Caco-2 (cell line): ENCODE results near the gene UBL4B. TPM values are rescaled to one million over a fixed set of nuclear protein-coding genes. Genes with fewer than 3 reads are reported as not detected.

Experiments used
- BruUV-seq: library from RNA; stranded (reverse); fragments of 400-500 nt; replicated peaks from 2 replicates; lab custom pipeline; 2021; lab: Mats Ljungman, UMichigan
- CTCF ChIA-PET: fragments of 300-600 bp; sonication (Branson Sonifier 250); formaldehyde crosslinking; loops from one replicate; lab custom pipeline; 2022; ENCODE audit warnings: antibody characterized with exemption; lab: Charles Lee
- POLR2A ChIA-PET: fragments of 300-600 bp; sonication (Branson Sonifier 250); formaldehyde crosslinking; loops from one replicate; lab custom pipeline; 2022; ENCODE audit warnings: antibody characterized with exemption; lab: Charles Lee
- DNase-seq, 2 experiments: peaks; one replicate each; pipeline versions ENCODE4 v3.0.0 to v3.0.0-alpha.2; 2020 to 2022
- H3K27me3 ChIP-seq: replicated peaks from 2 replicates; pipeline ENCODE4 v1.6.0; 2011; ENCODE audit warnings: low read length; ENCODE audit not compliant: control insufficient read depth, insufficient read depth
- H3K36me3 ChIP-seq: 2 replicates; pipeline ENCODE4 v1.5.1; 2011; ENCODE audit warnings: low read length; ENCODE audit not compliant: control insufficient read depth, insufficient read depth
- H3K4me1 ChIP-seq: fragments of 250-450 bp; sonication (Bioruptor Pico); 2 replicates; pipeline ENCODE4 v1.5.1; 2020; ENCODE audit warnings: mild to moderate bottlenecking
- H3K4me3 ChIP-seq: 2 replicates; pipeline ENCODE4 v1.5.1; 2011; ENCODE audit warnings: low read depth, mild to moderate bottlenecking, control low read depth, low read length
- H3K9me3 ChIP-seq: fragments of 250-450 bp; sonication (Bioruptor Pico); 2 replicates; pipeline ENCODE4 v1.5.1; 2020; ENCODE audit warnings: mild to moderate bottlenecking, moderate library complexity
- H3K27ac Mint-ChIP-seq: one replicate; pipeline ENCODE4 v1.8.0; 2022; ENCODE audit warnings: mixed read lengths; ENCODE audit not compliant: unreplicated experiment
- H3K27me3 Mint-ChIP-seq: one replicate; pipeline ENCODE4 v1.8.0; 2022; ENCODE audit warnings: mixed read lengths; ENCODE audit not compliant: insufficient read depth, unreplicated experiment
- H3K36me3 Mint-ChIP-seq: one replicate; pipeline ENCODE4 v1.8.0; 2022; ENCODE audit warnings: mild to moderate bottlenecking, mixed read lengths; ENCODE audit not compliant: insufficient read depth, unreplicated experiment
- H3K4me1 Mint-ChIP-seq: one replicate; pipeline ENCODE4 v1.8.0; 2022; ENCODE audit warnings: low read depth, mixed read lengths; ENCODE audit not compliant: unreplicated experiment
- H3K4me3 Mint-ChIP-seq: one replicate; pipeline ENCODE4 v1.8.0; 2022; ENCODE audit warnings: mild to moderate bottlenecking, moderate library complexity, mixed read lengths; ENCODE audit not compliant: unreplicated experiment
- H3K9me3 Mint-ChIP-seq: one replicate; pipeline ENCODE4 v1.8.0; 2022; ENCODE audit warnings: mixed read lengths; ENCODE audit not compliant: unreplicated experiment
- intact Hi-C: fragments of 100-400 bp; cut with micrococcal nuclease; formaldehyde crosslinking; loops from one replicate; pipeline ENCODE4 v1.10.0; 2022; ENCODE audit not compliant: unreplicated experiment
- total RNA-seq: library from RNA; stranded (reverse); gene quantifications from 2 replicates; pipeline ENCODE4 v1.2.3, GENCODE V29; 2022
- TF ChIP-seq, protein P1 (sequence below), 2 experiments: fragments of 200-600 bp in 1 of 2; IDR thresholded peaks; 1 replicate in 1 of 2; 2 replicates in 1 of 2; pipeline versions ENCODE4 v1.5.1 to v1.8.0; 2011 to 2022; ENCODE audit warnings: antibody characterized with exemption in 1 of 2, control low read depth in 1 of 2, inconsistent platforms in 1 of 2, low read depth in 1 of 2, low read length in 1 of 2, mild to moderate bottlenecking in 1 of 2, moderate library complexity in 1 of 2; ENCODE audit not compliant: insufficient read depth in 1 of 2, severe bottlenecking in 1 of 2, unreplicated experiment in 1 of 2

UBL4B gene
- total RNA-seq, 1 experiment from 2014 or later: not detected

DNA sequence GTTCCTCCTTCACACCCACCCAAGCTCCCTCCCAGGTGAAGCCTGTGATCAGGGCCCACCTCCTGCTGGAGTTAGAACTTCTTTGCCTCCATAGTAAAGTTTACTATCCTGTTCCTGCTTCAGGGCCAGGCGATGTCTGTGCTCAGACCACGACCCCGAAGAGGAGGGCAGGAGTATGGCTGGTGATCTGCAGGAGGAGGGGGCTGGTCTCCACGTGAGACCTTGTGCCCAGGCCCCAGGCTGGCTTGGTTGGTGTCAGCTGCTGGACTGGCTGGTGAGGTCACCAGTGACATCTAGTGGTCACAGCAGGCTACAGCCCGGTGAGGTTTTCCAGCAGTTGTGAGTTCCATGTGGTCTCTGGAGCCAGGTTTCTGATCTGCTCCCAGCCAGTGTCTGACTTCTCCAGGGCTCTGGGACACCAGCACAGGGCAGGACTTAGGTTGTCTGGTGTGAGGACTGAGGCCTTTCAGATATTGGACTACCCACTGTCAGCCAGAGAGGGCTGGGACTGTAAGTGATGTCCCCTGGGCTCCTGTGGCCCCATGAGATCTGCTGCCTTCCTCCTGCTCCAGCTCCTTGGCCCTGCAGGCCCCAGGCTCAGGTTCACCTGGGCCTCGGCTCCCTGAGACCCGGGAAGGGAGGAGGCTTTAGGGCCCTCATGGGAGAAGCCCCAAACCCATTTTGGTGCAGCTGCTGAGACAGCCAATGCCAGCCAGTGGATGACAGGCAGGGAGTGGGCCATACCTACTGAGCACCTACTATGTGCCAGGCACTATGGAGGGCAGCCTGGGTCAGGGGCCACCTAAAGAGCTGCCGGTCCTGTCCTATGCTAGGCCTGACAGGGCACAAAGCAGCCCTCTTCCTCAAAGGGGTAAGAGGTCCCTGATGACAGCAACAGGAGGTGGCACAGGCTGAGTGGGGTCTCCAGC is 6.0 kb upstream of the UBL4B start:
- no peaks in the 10 kb centered on the region for H3K9me3 ChIP-seq
- peaks cover 8% of the 10 kb centered on the region for H3K27me3 Mint-ChIP-seq
- intact Hi-C loops: loop anchor here (1.0 kb wide), 3 partner anchors 18 to 77 kb away; no protein-coding TSS in a partner anchor
- H3K4me1 Mint-ChIP-seq: no peaks in the 10 kb centered on the region
- no peak overlapping the region for H3K4me3 ChIP-seq
- TF ChIP-seq, protein P1, sequence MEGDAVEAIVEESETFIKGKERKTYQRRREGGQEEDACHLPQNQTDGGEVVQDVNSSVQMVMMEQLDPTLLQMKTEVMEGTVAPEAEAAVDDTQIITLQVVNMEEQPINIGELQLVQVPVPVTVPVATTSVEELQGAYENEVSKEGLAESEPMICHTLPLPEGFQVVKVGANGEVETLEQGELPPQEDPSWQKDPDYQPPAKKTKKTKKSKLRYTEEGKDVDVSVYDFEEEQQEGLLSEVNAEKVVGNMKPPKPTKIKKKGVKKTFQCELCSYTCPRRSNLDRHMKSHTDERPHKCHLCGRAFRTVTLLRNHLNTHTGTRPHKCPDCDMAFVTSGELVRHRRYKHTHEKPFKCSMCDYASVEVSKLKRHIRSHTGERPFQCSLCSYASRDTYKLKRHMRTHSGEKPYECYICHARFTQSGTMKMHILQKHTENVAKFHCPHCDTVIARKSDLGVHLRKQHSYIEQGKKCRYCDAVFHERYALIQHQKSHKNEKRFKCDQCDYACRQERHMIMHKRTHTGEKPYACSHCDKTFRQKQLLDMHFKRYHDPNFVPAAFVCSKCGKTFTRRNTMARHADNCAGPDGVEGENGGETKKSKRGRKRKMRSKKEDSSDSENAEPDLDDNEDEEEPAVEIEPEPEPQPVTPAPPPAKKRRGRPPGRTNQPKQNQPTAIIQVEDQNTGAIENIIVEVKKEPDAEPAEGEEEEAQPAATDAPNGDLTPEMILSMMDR (IDR thresholded peaks at IDR 0.05; ENCODE audit: insufficient read depth in 1 of 2, low read depth in 1 of 2, low read length in 1 of 2, severe bottlenecking in 1 of 2, unreplicated experiment in 1 of 2): peak; percentile 70 to 81
- no peaks in the 10 kb centered on the region for H3K9me3 Mint-ChIP-seq
- no TSS peak for BruUV-seq
- H3K4me1 ChIP-seq: no peaks in the 10 kb centered on the region
- peak; percentile 68 to 70 for DNase-seq
- H3K27me3 ChIP-seq: no peaks in the 10 kb centered on the region
- H3K36me3 ChIP-seq: no peaks in the 10 kb centered on the region
- no peak overlapping the region for H3K27ac Mint-ChIP-seq
- ChIA-PET CTCF (interaction anchor here (0.7 to 4.5 kb wide), 7 partner anchors 10 to 1311 kb away, joined by 3 to 55 read pairs (median 4); no protein-coding TSS in a partner anchor), POLR2A (no interaction called here)
- H3K4me3 Mint-ChIP-seq: no peak overlapping the region
- no peaks in the 10 kb centered on the region for H3K36me3 Mint-ChIP-seq

DNA sequence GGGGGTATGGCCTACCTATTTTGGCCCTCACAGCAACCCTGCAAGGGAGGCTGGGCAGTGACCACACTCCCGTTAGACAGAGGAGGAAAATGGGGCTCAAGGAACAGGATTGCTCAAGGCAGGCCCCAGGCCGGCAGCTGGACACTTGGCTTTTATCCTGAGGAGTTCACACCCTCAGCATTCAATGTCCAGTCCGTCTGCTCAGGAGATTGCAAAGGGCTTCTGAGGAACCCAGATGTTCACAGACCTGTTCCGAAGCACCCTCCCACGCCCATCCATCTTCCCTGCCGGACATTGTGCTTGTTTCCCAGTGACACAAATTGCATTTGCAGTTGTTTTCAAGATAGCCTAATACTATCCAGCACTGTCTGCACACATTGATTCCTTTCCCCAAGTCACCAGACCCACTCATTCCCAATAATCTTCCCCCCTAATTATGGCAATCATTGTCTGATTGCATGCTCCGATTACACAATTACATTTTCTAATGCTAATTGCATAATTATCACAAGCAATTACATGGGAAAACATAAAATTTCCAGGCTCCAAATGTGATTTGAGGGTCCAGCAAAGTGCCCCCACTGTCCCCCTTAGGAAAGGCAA is 4.3 kb upstream of the UBL4B start:
- TF ChIP-seq, protein P1 (IDR thresholded peaks at IDR 0.05; ENCODE audit: insufficient read depth in 1 of 2, low read depth in 1 of 2, low read length in 1 of 2, severe bottlenecking in 1 of 2, unreplicated experiment in 1 of 2): no peak
- intact Hi-C loops: no loop called here
- Mint-ChIP-seq H3K27ac (no peak overlapping the region), H3K36me3 (no peaks in the 10 kb centered on the region), H3K4me3 (no peak overlapping the region), H3K9me3 (no peaks in the 10 kb centered on the region), H3K4me1 (no peaks in the 10 kb centered on the region), H3K27me3 (peaks cover 8% of the 10 kb centered on the region)
- Histone ChIP-seq H3K4me3 (no peak overlapping the region), H3K27me3 (no peaks in the 10 kb centered on the region), H3K4me1 (no peaks in the 10 kb centered on the region), H3K9me3 (no peaks in the 10 kb centered on the region), H3K36me3 (no peaks in the 10 kb centered on the region)
- CTCF ChIA-PET: no interaction called here
- POLR2A ChIA-PET: no interaction called here
- no TSS peak for BruUV-seq
- DNase-seq: no peak

DNA sequence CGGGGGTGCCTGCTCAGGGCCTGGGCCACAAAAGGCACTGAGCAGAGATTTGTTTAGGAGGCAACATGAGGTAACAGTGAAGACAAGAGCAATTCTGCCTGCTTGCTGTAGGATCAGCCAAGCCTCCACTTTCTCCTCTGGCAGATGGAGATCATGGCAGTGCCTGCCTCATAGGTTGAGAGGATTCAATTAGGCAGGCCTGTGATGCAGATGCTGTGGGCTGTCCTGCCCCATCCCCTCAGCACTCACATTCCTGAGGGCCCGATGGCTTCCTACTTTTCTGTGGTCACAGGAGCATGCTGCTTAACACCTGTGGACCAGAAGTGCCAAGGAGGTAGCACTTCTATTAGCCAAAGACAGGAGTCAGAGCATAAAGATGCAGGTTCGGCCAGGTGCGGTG is 1.2 kb upstream of the UBL4B start:
- ChIA-PET POLR2A (no interaction called here), CTCF (no interaction called here)
- BruUV-seq: no TSS peak
- Histone ChIP-seq H3K9me3 (no peaks in the 10 kb centered on the region), H3K4me1 (no peaks in the 10 kb centered on the region), H3K36me3 (no peaks in the 10 kb centered on the region), H3K27me3 (no peaks in the 10 kb centered on the region), H3K4me3 (no peak overlapping the region)
- no peak for DNase-seq
- peaks cover 8% of the 10 kb centered on the region for H3K27me3 Mint-ChIP-seq
- H3K36me3 Mint-ChIP-seq: no peaks in the 10 kb centered on the region
- TF ChIP-seq, protein P1 (IDR thresholded peaks at IDR 0.05; ENCODE audit: insufficient read depth in 1 of 2, low read depth in 1 of 2, low read length in 1 of 2, severe bottlenecking in 1 of 2, unreplicated experiment in 1 of 2): no peak
- intact Hi-C loops: no loop called here
- H3K4me3 Mint-ChIP-seq: no peak overlapping the region
- no peak overlapping the region for H3K27ac Mint-ChIP-seq
- H3K9me3 Mint-ChIP-seq: no peaks in the 10 kb centered on the region
- H3K4me1 Mint-ChIP-seq: no peaks in the 10 kb centered on the region
